H9 (cell line): ENCODE results near the gene HMCN1. TPM values are rescaled to one million over a fixed set of nuclear protein-coding genes. Genes with fewer than 3 reads are reported as not detected.

Experiments
- DNase-seq: peaks from one replicate; pipeline ENCODE4 v3.0.0-alpha.2; 2017
- H2AFZ ChIP-seq: one replicate; pipeline ENCODE4 v1.6.1; 2013; ENCODE audit warnings: mild to moderate bottlenecking, low read length, control low read depth, moderate library complexity
- H2AK5ac ChIP-seq: 2 replicates; pipeline ENCODE4 v1.6.1; 2013; ENCODE audit warnings: low read length, control low read depth, mixed read lengths; ENCODE audit not compliant: insufficient read length
- H2BK120ac ChIP-seq: one replicate; pipeline ENCODE4 v1.6.1; 2013; ENCODE audit warnings: low read depth, mild to moderate bottlenecking, low read length, control low read depth, inconsistent platforms; ENCODE audit not compliant: poor library complexity, severe bottlenecking
- H2BK12ac ChIP-seq: 2 replicates; pipeline ENCODE4 v1.6.1; 2013; ENCODE audit warnings: low read length, control low read depth, mixed read lengths, low read depth; ENCODE audit not compliant: insufficient read length
- H2BK15ac ChIP-seq: 2 replicates; pipeline ENCODE4 v1.6.1; 2013; ENCODE audit warnings: low read depth, low read length, control low read depth
- H2BK20ac ChIP-seq: one replicate; pipeline ENCODE4 v1.6.1; 2013; ENCODE audit warnings: low read depth, mild to moderate bottlenecking, low read length, control low read depth, inconsistent platforms; ENCODE audit not compliant: poor library complexity, severe bottlenecking
- H2BK5ac ChIP-seq: 2 replicates; pipeline ENCODE4 v1.6.1; 2013; ENCODE audit warnings: low read length, control low read depth, mixed read lengths; ENCODE audit not compliant: insufficient read length
- H3K14ac ChIP-seq: 2 replicates; pipeline ENCODE4 v1.6.1; 2013; ENCODE audit warnings: low read length, control low read depth; ENCODE audit not compliant: insufficient read depth
- H3K18ac ChIP-seq: 2 replicates; pipeline ENCODE4 v1.6.1; 2013; ENCODE audit warnings: low read depth, mild to moderate bottlenecking, mixed read lengths, low read length, control low read depth; ENCODE audit not compliant: insufficient read length
- H3K23ac ChIP-seq: 2 replicates; pipeline ENCODE4 v1.6.1; 2013; ENCODE audit warnings: low read length, control low read depth, mixed read lengths, low read depth; ENCODE audit not compliant: insufficient read length
- H3K23me2 ChIP-seq: 2 replicates; pipeline ENCODE4 v1.6.1; 2013; ENCODE audit warnings: low read depth, mild to moderate bottlenecking, mixed read lengths, low read length, control low read depth; ENCODE audit not compliant: insufficient read length, poor library complexity, severe bottlenecking
- H3K27ac ChIP-seq: 2 replicates; pipeline ENCODE4 v1.5.1; 2013; ENCODE audit warnings: low read length, control low read depth, mixed read lengths, low read depth; ENCODE audit not compliant: insufficient read length
- H3K27me3 ChIP-seq: 2 replicates; pipeline ENCODE4 v1.6.1; 2013; ENCODE audit warnings: low read length, control low read depth, inconsistent platforms; ENCODE audit not compliant: insufficient read depth
- H3K4ac ChIP-seq: 2 replicates; pipeline ENCODE4 v1.6.1; 2013; ENCODE audit warnings: low read depth, mild to moderate bottlenecking, control low read depth, inconsistent platforms, low read length, moderate library complexity
- H3K4me1 ChIP-seq: 2 replicates; pipeline ENCODE4 v1.6.1; 2013; ENCODE audit warnings: low read length, control low read depth, inconsistent platforms; ENCODE audit not compliant: insufficient read depth
- H3K4me2 ChIP-seq: 2 replicates; pipeline ENCODE4 v1.6.1; 2013; ENCODE audit warnings: low read length, control low read depth, mixed read lengths; ENCODE audit not compliant: insufficient read length, insufficient read depth
- H3K56ac ChIP-seq: 2 replicates; pipeline ENCODE4 v1.6.1; 2013; ENCODE audit warnings: low read depth, mild to moderate bottlenecking, mixed read lengths, low read length, control low read depth; ENCODE audit not compliant: insufficient read length
- H3K79me1 ChIP-seq: 2 replicates; pipeline ENCODE4 v1.6.1; 2013; ENCODE audit warnings: low read depth, mild to moderate bottlenecking, moderate library complexity, low read length, control low read depth, inconsistent platforms; ENCODE audit not compliant: insufficient read depth, poor library complexity, severe bottlenecking
- H3K79me2 ChIP-seq: 2 replicates; pipeline ENCODE4 v1.6.1; 2013; ENCODE audit warnings: low read length, control low read depth, inconsistent platforms; ENCODE audit not compliant: insufficient read depth
- H3K9ac ChIP-seq: 2 replicates; pipeline ENCODE4 v1.6.1; 2013; ENCODE audit warnings: low read length, control low read depth, mixed read lengths; ENCODE audit not compliant: insufficient read length; ENCODE audit errors: extremely low read depth
- H3K9me3 ChIP-seq: one replicate; pipeline ENCODE4 v1.6.1; 2013; ENCODE audit warnings: low read depth, low read length, inconsistent platforms; ENCODE audit not compliant: control insufficient read depth
- H3T11ph ChIP-seq: one replicate; pipeline ENCODE4 v1.6.1; 2013; ENCODE audit warnings: mild to moderate bottlenecking, low read length, control low read depth, inconsistent platforms
- H4K20me1 ChIP-seq: one replicate; pipeline ENCODE4 v1.6.1; 2013; ENCODE audit not compliant: control insufficient read depth, insufficient read length, insufficient read depth
- H4K5ac ChIP-seq: 2 replicates; pipeline ENCODE4 v1.6.1; 2013; ENCODE audit warnings: low read depth, mild to moderate bottlenecking, mixed read lengths, low read length, control low read depth; ENCODE audit not compliant: insufficient read length
- H4K8ac ChIP-seq: replicated peaks from 2 replicates; pipeline ENCODE4 v1.6.1; 2013; ENCODE audit warnings: low read length, control low read depth, mixed read lengths, low read depth; ENCODE audit not compliant: insufficient read length
- H4K91ac ChIP-seq: 2 replicates; pipeline ENCODE4 v1.6.1; 2013; ENCODE audit warnings: low read depth, mild to moderate bottlenecking, moderate library complexity, mixed read lengths, low read length, control low read depth; ENCODE audit not compliant: insufficient read length
- H3K27ac Mint-ChIP-seq, 3 experiments: 2 replicates in 2 of 3; 3 replicates in 1 of 3; pipeline ENCODE4 v1.8.0; 2020 to 2021; ENCODE audit warnings: mixed read lengths in 3 of 3, mild to moderate bottlenecking in 1 of 3, moderate library complexity in 1 of 3
- H3K27me3 Mint-ChIP-seq: 2 replicates; pipeline ENCODE4 v1.8.0; 2021; ENCODE audit warnings: low read depth, mild to moderate bottlenecking, moderate library complexity, mixed read lengths
- H3K36me3 Mint-ChIP-seq, 3 experiments: 2 replicates in 2 of 3; 3 replicates in 1 of 3; pipeline ENCODE4 v1.8.0; 2020 to 2021; ENCODE audit warnings: low read depth in 3 of 3, mixed read lengths in 3 of 3; ENCODE audit not compliant: insufficient read depth in 1 of 3
- H3K4me1 Mint-ChIP-seq, 2 experiments: 2 replicates each; pipeline ENCODE4 v1.8.0; 2020; ENCODE audit warnings: mixed read lengths in 2 of 2
- H3K4me3 Mint-ChIP-seq, 2 experiments: 2 replicates in 1 of 2; 3 replicates in 1 of 2; pipeline ENCODE4 v1.8.0; 2020 to 2021; ENCODE audit warnings: mild to moderate bottlenecking in 2 of 2, mixed read lengths in 2 of 2, moderate library complexity in 1 of 2
- H3K9me3 Mint-ChIP-seq, 2 experiments: 2 replicates in 1 of 2; 3 replicates in 1 of 2; pipeline ENCODE4 v1.8.0; 2020; ENCODE audit warnings: mild to moderate bottlenecking in 2 of 2, mixed read lengths in 2 of 2, moderate library complexity in 1 of 2
- CTCF ChIP-seq: fragments of 200-600 bp; sonication (generic); conservative IDR thresholded peaks from 3 replicates; pipeline ENCODE4 v1.8.0; 2021; ENCODE audit warnings: antibody characterized with exemption, mild to moderate bottlenecking
- WGBS: extraction: QIAGEN DNeasy Blood & Tissue Kit; methylation state at CpG from one replicate; pipeline ENCODE4 v1.1.7; 2013; ENCODE audit warnings: missing lambda C conversion rate, low lambda C conversion rate, mixed read lengths; ENCODE audit not compliant: insufficient read length; ENCODE audit errors: extremely low coverage; 5-methylcytosine and 5-hydroxymethylcytosine counted together
- total RNA-seq: library from RNA; stranded (reverse); gene quantifications from 2 replicates; pipeline ENCODE4 v1.2.1, GENCODE V29; 2021

HMCN1 gene
- total RNA-seq, 1 experiment from 2014 or later = 3.3 TPM

GRCh38 chr1:185933580-185933979 lies 199.4 kb downstream of the HMCN1 start:
- Histone ChIP-seq H4K20me1 (no peaks in the 10 kb centered on the region), H3K23me2 (no peaks in the 10 kb centered on the region), H2BK120ac (no peak overlapping the region), H3K4me2 (no peak overlapping the region), H4K91ac (no peak overlapping the region), H2BK20ac (no peak overlapping the region), H3K79me1 (no peaks in the 10 kb centered on the region), H2AFZ (no peak overlapping the region), H3K4me1 (no peaks in the 10 kb centered on the region; the same call in 1 of the 2 replicates), H3K56ac (no peak overlapping the region), H2BK15ac (no peak overlapping the region), H2AK5ac (no peak overlapping the region), H3K9me3 (no peaks in the 10 kb centered on the region), H3K27me3 (no peaks in the 10 kb centered on the region), H4K8ac (no peak overlapping the region), H2BK12ac (no peak overlapping the region), H3K23ac (no peak overlapping the region), H4K5ac (no peak overlapping the region), H3K4ac (no peak overlapping the region), H3K27ac (no peak overlapping the region), H3K9ac (no peak overlapping the region), H3K14ac (no peak overlapping the region), H3K79me2 (no peaks in the 10 kb centered on the region), H3T11ph (no peak overlapping the region), H2BK5ac (no peak overlapping the region), H3K18ac (no peak overlapping the region)
- no peak for TF ChIP-seq CTCF
- no CpG with 5 or more reads among the region's 4 CpGs for whole genome bisulfite sequencing
- Mint-ChIP-seq H3K36me3 (peaks cover 12 to 15% (median 13%) of the 10 kb centered on the region in 3 experiments; a peak in 5 of 7 replicates), H3K9me3 (peaks cover 8 to 12% of the 10 kb centered on the region in 2 experiments; a peak in 4 of 5 replicates), H3K4me3 (no peak overlapping the region), H3K4me1 (peaks cover 0 to 8% of the 10 kb centered on the region in 2 experiments; a peak in 2 of 4 replicates), H3K27ac (peak overlapping the region in 2 of 3 experiments; percentile 62 to 65; a peak in 2 of 7 replicates), H3K27me3 (no peaks in the 10 kb centered on the region)
- no peak for DNase-seq
